Stimulated activated CD4-positive, alpha-beta T cell treated with anti-CD3 and anti-CD28 coated beads, Interleukin-1b, Interleukin-23, amount 100 ng/mL, for 24 hours (primary cell): ENCODE results near the gene NUP50.
A peak's percentile ranks its signal among the peaks of the same experiment; 100 is the strongest.

Experiments used
- DNase-seq, 4 experiments: peaks; one replicate each; pipeline ENCODE4 v3.0.0-alpha.2; 2020; ENCODE audit warnings: low read depth in 4 of 4, low spot score in 1 of 4

NUP50 gene

GRCh38 chr22:45208696-45208992 is 44.9 kb downstream of the NUP50 start:
- DNase-seq: no peak

- DNase-seq: peak in 1 of 4 experiments; percentile 13
These were observed 45.5 kb downstream of the NUP50 start for GRCh38 chr22:45208993-45209838.

GRCh38 chr22:45210174-45210573 is 46.4 kb downstream of the NUP50 start:
- DNase-seq: no peak

GRCh38 chr22:45210577-45210976 is 46.9 kb downstream of the NUP50 start:
- DNase-seq: no peak

GRCh38 chr22:45210991-45211390 is 47.3 kb downstream of the NUP50 start:
- no peak for DNase-seq

- no peak for DNase-seq
These were observed 47.7 kb downstream of the NUP50 start for GRCh38 chr22:45211435-45211834.

GRCh38 chr22:45211848-45212247 is 48.1 kb downstream of the NUP50 start:
- DNase-seq: no peak

- DNase-seq: no peak
These were observed 48.6 kb downstream of the NUP50 start for GRCh38 chr22:45212306-45212709.

GRCh38 chr22:45212992-45213751 is 49.4 kb downstream of the NUP50 start:
- DNase-seq: no peak

GRCh38 chr22:45216133-45217003 is 52.6 kb downstream of the NUP50 start:
- DNase-seq: no peak

- DNase-seq: no peak
These were observed 53.6 kb downstream of the NUP50 start for GRCh38 chr22:45217345-45217744.

GRCh38 chr22:45217806-45218205 is 54.1 kb downstream of the NUP50 start:
- no peak for DNase-seq

GRCh38 chr22:45218976-45219375 is 55.3 kb downstream of the NUP50 start:
- DNase-seq: peak in 2 of 4 experiments; percentile 16 to 30

- no peak for DNase-seq
These were observed 57.5 kb downstream of the NUP50 start for GRCh38 chr22:45221201-45221600.

GRCh38 chr22:45223304-45224117 is 59.8 kb downstream of the NUP50 start:
- DNase-seq: no peak

GRCh38 chr22:45224331-45224730 is 60.6 kb downstream of the NUP50 start:
- no peak for DNase-seq

- no peak for DNase-seq
These were observed 61.4 kb downstream of the NUP50 start for GRCh38 chr22:45224988-45225731.

- DNase-seq: no peak
These were observed 62.2 kb downstream of the NUP50 start for GRCh38 chr22:45225732-45226502.

GRCh38 chr22:45226503-45227186 is 62.9 kb downstream of the NUP50 start:
- no peak for DNase-seq
